ENCODE measurements around the gene GRM1. TPM values are rescaled to one million over a fixed set of nuclear protein-coding genes. Genes with fewer than 3 reads are reported as not detected.
"Not testable (repeated sequence)": the region's sequence is repeated elsewhere in the genome, so short reads cannot be mapped to it uniquely, and the experiment has no call there.

GRM1 gene
- total RNA-seq, 4 donors from 2014 or later, result 0.10 TPM; not detected in 3

DNA sequence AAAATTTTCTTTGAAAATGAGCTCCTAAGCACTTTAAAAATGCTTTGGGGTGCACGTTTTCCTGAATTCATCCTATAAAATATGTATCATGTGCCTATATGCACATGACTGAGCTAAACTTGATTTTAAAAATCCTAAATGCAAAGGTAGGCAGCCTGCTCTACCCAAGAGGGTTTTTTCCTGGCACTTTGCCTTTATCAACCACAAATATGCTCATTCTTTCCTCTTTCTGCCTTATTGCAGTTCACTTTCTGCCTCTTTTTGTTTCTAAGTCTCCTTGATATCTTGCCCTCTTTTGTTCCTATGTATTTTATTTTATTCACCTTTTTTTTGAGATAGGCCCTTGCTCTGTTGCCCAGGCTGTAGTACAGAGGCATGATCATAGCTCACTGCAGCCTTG is 229.3 kb downstream of the GRM1 start:
- intact Hi-C loops (cut with DNase I; ENCODE audit: low total_unique reads), result no loop called here
- 56 to 61% methylated on average over 1 of the region's 1 CpG for WGBS, 2 donors
- no peak for DNase-seq (ENCODE audit: low spot score in 2 of 2)
- no peak overlapping the region for H3K4me3 ChIP-seq (ENCODE audit: low read depth, poor library complexity, severe bottlenecking)
- TF ChIP-seq, protein P1, sequence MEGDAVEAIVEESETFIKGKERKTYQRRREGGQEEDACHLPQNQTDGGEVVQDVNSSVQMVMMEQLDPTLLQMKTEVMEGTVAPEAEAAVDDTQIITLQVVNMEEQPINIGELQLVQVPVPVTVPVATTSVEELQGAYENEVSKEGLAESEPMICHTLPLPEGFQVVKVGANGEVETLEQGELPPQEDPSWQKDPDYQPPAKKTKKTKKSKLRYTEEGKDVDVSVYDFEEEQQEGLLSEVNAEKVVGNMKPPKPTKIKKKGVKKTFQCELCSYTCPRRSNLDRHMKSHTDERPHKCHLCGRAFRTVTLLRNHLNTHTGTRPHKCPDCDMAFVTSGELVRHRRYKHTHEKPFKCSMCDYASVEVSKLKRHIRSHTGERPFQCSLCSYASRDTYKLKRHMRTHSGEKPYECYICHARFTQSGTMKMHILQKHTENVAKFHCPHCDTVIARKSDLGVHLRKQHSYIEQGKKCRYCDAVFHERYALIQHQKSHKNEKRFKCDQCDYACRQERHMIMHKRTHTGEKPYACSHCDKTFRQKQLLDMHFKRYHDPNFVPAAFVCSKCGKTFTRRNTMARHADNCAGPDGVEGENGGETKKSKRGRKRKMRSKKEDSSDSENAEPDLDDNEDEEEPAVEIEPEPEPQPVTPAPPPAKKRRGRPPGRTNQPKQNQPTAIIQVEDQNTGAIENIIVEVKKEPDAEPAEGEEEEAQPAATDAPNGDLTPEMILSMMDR (IDR thresholded peaks at IDR 0.05), result no peak
- TF ChIP-seq POLR2A (IDR thresholded peaks at IDR 0.05), result no peak

DNA sequence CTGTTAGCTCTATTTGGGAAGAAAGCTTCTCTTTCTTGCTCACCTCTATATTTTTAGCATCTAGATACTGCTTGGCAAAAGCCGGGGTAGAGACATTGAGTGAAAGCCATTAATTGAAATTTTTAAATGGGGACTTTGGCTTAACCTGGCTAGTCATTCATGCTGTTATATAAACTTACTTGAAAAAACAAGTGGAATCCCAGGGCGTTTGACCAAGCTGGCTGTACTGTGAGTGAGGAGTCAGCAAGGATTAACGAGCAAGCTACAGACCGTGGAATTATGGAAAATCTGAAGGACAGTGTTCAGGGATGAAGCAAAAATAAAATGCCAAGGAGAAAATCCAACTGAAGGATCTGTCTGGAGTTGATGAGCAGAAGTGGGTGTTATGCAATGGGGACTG is 232.0 kb downstream of the GRM1 start:
- DNase-seq (ENCODE audit: low spot score in 2 of 2), result no peak
- WGBS, 2 donors, result 78 to 81% methylated on average over 4 of the region's 4 CpGs
- no peak overlapping the region for H3K4me3 ChIP-seq (ENCODE audit: low read depth, poor library complexity, severe bottlenecking)
- intact Hi-C loops (cut with DNase I; ENCODE audit: low total_unique reads), result no loop called here
- TF ChIP-seq, protein P1 (IDR thresholded peaks at IDR 0.05), result no peak
- TF ChIP-seq POLR2A (IDR thresholded peaks at IDR 0.05), result no peak

DNA sequence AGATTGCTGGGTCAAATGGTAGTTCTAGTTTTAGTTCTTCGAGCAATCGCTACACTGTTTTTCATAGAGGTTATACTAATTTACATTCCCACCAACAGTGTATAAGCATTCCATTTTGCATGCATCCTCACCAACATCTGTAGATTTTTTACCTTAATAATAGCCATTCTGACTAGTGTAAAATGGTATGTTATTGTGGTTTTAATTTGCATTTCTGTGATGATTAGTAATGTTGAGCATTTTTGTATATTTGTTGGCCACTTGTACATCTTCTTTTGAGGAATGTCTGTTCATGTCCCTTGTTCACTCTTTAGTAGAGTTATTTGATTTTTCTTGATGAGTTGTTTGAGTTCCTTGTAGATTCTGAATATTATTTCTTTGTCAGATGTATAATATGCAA is 236.2 kb downstream of the GRM1 start:
- no peak for DNase-seq (ENCODE audit: low spot score in 2 of 2)
- H3K4me3 ChIP-seq (ENCODE audit: low read depth, poor library complexity, severe bottlenecking), result no peak overlapping the region
- no peak for TF ChIP-seq POLR2A (IDR thresholded peaks at IDR 0.05)
- TF ChIP-seq, protein P1 (IDR thresholded peaks at IDR 0.05), result no peak
- intact Hi-C loops (cut with DNase I; ENCODE audit: low total_unique reads), result no loop called here
- 92 to 96% methylated on average over 2 of the region's 2 CpGs for WGBS, 2 donors

DNA sequence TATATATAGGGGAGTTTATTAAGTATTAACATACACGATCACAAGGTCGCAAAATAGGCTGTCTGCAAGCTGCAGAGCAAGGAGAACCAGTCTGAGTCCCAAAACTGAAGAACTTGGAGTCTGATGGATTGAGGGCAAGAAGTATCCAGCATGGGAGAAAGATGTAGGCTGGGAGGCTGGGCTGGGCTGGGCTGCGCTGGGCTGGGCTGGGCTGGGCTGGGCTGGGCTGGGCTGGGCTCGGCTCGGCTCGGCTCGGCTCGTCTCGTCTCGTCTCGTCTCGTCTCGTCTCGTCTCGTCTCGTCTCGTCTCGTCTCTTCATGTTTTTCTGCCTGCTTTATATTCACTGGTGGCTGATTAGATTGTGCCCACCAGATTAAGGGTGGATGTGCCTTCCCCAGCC is 238.6 kb downstream of the GRM1 start:
- DNase-seq (ENCODE audit: low spot score in 2 of 2), result no peak
- intact Hi-C loops (cut with DNase I; ENCODE audit: low total_unique reads), result no loop called here
- TF ChIP-seq POLR2A (IDR thresholded peaks at IDR 0.05), result no peak
- TF ChIP-seq, protein P1 (IDR thresholded peaks at IDR 0.05), result no peak
- H3K4me3 ChIP-seq (ENCODE audit: low read depth, poor library complexity, severe bottlenecking), result no peak overlapping the region
- 86 to 88% methylated on average over 18 of the region's 18 CpGs for WGBS, 2 donors

DNA sequence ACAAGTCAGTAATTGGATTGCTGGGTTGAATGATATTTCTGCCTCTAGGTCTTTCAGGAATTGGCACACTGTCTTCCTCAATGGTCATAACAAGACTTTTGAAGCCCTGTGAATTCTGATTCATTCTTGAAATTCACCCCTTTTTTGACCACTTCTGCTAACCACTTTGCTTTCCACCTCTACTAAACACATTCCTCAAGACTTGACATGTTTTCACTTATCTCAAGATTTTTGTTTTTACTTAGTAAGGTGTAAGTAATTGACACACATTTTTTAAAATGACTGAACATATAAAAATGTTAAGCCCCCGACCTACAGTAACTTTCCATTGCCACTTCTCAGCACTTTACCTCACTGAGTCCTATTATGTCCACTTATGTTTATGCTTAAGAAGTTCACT is 239.1 kb downstream of the GRM1 start:
- intact Hi-C loops (cut with DNase I; ENCODE audit: low total_unique reads), result no loop called here
- TF ChIP-seq, protein P1 (IDR thresholded peaks at IDR 0.05), result no peak
- WGBS, 2 donors, result 71 to 76% methylated on average over 1 of the region's 1 CpG
- no peak for DNase-seq (ENCODE audit: low spot score in 2 of 2)
- no peak overlapping the region for H3K4me3 ChIP-seq (ENCODE audit: low read depth, poor library complexity, severe bottlenecking)

DNA sequence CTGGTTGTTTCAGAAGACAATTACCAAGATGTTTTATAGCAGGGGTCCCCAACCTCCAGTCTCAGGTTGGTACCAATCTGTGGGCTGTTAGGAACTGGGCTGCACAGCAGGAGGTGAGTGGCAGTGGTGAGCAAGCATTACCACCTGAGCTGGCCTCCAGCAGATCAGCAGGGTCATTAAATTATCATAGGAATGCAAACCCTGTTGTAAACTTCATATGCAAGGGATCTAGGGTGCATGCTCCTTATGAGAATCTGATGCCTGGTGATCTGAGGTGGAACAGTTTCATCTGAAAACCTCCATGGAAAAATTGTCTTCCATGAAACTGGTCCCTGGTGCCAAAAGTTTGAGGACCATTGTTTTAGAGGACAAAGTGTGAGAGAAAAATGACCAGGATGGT is 240.6 kb downstream of the GRM1 start:
- intact Hi-C loops (cut with DNase I; ENCODE audit: low total_unique reads), result no loop called here
- TF ChIP-seq POLR2A (IDR thresholded peaks at IDR 0.05), result no peak
- TF ChIP-seq, protein P1 (IDR thresholded peaks at IDR 0.05), result no peak
- no peak for DNase-seq (ENCODE audit: low spot score in 2 of 2)
- no peak overlapping the region for H3K4me3 ChIP-seq (ENCODE audit: low read depth, poor library complexity, severe bottlenecking)

DNA sequence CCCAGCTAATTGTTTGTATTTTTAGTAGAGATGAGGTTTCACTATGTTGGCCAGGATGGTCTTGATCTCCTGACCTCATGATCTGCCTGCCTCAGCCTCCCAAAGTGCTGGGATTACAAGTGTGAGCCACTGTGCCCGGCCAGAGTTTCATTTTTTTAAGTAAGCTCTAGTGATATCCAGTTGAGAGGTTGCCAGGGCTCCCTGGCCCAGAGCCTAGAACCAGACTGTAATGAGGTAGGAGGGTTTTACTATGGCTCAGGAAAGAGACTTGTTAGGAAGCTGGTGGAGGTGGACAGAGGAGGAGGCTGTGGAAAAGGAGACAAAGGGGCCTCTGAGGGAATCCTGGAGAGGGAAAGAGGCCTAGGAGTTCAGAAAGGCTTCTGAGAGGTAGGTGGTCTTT is 242.3 kb downstream of the GRM1 start:
- 20 to 27% methylated on average over 1 of the region's 1 CpG for WGBS, 2 donors
- DNase-seq (ENCODE audit: low spot score in 2 of 2); H3K4me3 ChIP-seq (ENCODE audit: low read depth, poor library complexity, severe bottlenecking); intact Hi-C loops (cut with DNase I; ENCODE audit: low total_unique reads): not testable (repeated sequence)

Data from lower leg skin (tissue), 4 donors.